ENCODE data around the gene SEC11A. TPM values are rescaled to one million over a fixed set of nuclear protein-coding genes. Genes with fewer than 3 reads are reported as not detected.

The SEC11A gene
- total and polyA plus RNA-seq, 11 donors: 55.7 to 152 (median 73.3) TPM

GRCh38 chr15:84656972-84657371 lies 59.0 kb downstream of the SEC11A start:
- TF ChIP-seq CTCF (IDR thresholded peaks at IDR 0.05) (no peak), POLR2A (IDR thresholded peaks at IDR 0.05) (no peak)

GRCh38 chr15:84654689-84655453 lies 61.1 kb downstream of the SEC11A start:
- peak; percentile 76 to 87 (median 82) for DNase-seq
- 6 to 8% (median 7%) methylated on average over 18 to 19 of the region's 19 CpGs for WGBS, 4 donors
- Histone ChIP-seq H3K9me3 (no peaks in the 10 kb centered on the region), H3K36me3 (peaks cover 0 to 30% (median 28%) of the 10 kb centered on the region in 9 donors), H3K4me3 (peak overlapping the region; percentile 48 to 89 (median 80)), H3K4me1 (peaks cover 0 to 69% (median 42%) of the 10 kb centered on the region in 12 donors), H3K27me3 (no peaks in the 10 kb centered on the region), H3K27ac (peak overlapping the region; percentile 6 to 94 (median 88))
- intact Hi-C loops (cut with DNase I): loop anchor here (1.0 to 10.0 kb wide), 20 partner anchors 22 to 280 kb away; partner anchors contain the start of genes ALPK3 (in 4 of the 10), SEC11A (in 3 of the 10), ZSCAN2 (in 3 of the 10) and ZNF592 (in 2 of the 10)
- peak; percentile 26 to 62 (median 41) for ATAC-seq
- TF ChIP-seq POLR2A (IDR thresholded peaks at IDR 0.05): no peak
- peak; percentile 41 to 74 (median 64) for TF ChIP-seq CTCF (IDR thresholded peaks at IDR 0.05)

More at GRCh38 chr15:84656972-84657371, 59.0 kb downstream of the SEC11A start:
- intact Hi-C loops (cut with DNase I): loop anchor here (2.0 to 10.0 kb wide), 14 partner anchors 45 to 278 kb away; partner anchors contain the start of genes ALPK3 (in 4 of the 10), SEC11A (in 3 of the 10), ZNF592 (in 1 of the 10) and ZSCAN2 (in 1 of the 10)
- 92 to 95% (median 93%) methylated on average over 6 to 7 of the region's 7 CpGs for WGBS, 4 donors
- ATAC-seq (no peak), DNase-seq (no peak)
- Histone ChIP-seq H3K27me3 (no peaks in the 10 kb centered on the region), H3K27ac (no peak overlapping the region), H3K4me1 (peaks cover 0 to 52% (median 32%) of the 10 kb centered on the region in 12 donors), H3K36me3 (peaks cover 0 to 12% (median 7%) of the 10 kb centered on the region in 9 donors), H3K9me3 (no peaks in the 10 kb centered on the region), H3K4me3 (peak overlapping the region in 1 of 12 donors; percentile 62)

GRCh38 chr15:84653910-84654688 lies 61.8 kb downstream of the SEC11A start, which contains the start of gene WDR73:
TSS of gene WDR73 (minus strand) at chr15:84654283. CDS start at chr15:84654274, 9 bp downstream.
- peaks cover 0 to 77% (median 45%) of the 10 kb centered on the region in 12 donors for H3K4me1 ChIP-seq
- H3K27ac ChIP-seq: peak within 1 kb of the TSS; percentile 11 to 94 (median 88)
- intact Hi-C loops (cut with DNase I): loop anchor here in 9 of 10 donors (1.0 to 10.0 kb wide), 17 partner anchors 19 to 281 kb away; partner anchors contain the start of genes SEC11A (in 3 of the 9), ZNF592 (in 2 of the 9), ZSCAN2 (in 2 of the 9) and ALPK3 (in 1 of the 9)
- peak; percentile 92 to 98 (median 94) for ATAC-seq
- peak; percentile 97 to 99 (median 98) for DNase-seq
- peak in 1 of 2 donors; percentile 85 for TF ChIP-seq POLR2A (IDR thresholded peaks at IDR 0.05)
- TF ChIP-seq CTCF (IDR thresholded peaks at IDR 0.05): no peak
- peak within 1 kb of the TSS; percentile 48 to 89 (median 80) for H3K4me3 ChIP-seq
- no peaks in the 10 kb centered on the region for H3K9me3 ChIP-seq
- H3K36me3 ChIP-seq: peaks cover 0 to 37% (median 36%) of the 10 kb centered on the region in 9 donors
- no peaks in the 10 kb centered on the region for H3K27me3 ChIP-seq
- WGBS, 4 donors: 0% methylated on average over 24 to 49 of the region's 49 CpGs
